Measurements from ENCODE around the gene TRMT2B.
"Not testable (repeated sequence)": the region's sequence is repeated elsewhere in the genome, so short reads cannot be mapped to it uniquely, and the experiment has no call there.

The TRMT2B gene

DNA sequence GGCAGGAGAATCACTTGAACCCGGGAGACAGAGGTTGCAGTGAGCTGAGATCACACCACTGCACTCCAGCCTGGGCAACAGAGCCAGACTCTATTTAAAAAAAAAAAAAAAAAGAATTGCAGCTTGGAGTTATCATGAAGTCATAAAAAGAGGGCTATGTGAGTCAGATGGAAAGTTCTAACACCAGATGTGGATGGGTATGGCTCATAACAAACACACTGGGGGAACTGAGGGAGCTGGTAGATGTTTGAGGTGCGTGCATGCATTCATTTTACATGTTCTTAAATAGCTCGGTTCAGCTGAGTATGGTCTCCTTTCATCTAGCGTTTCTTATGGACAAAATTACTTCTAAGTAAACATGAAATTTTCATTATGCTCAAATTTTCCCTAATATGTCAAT is 11.7 kb downstream of the TRMT2B start:
- in situ Hi-C loops (cut with HindIII; ENCODE audit: low sequenced_read_pairs), result no loop called here
- TF ChIP-seq, protein P1, sequence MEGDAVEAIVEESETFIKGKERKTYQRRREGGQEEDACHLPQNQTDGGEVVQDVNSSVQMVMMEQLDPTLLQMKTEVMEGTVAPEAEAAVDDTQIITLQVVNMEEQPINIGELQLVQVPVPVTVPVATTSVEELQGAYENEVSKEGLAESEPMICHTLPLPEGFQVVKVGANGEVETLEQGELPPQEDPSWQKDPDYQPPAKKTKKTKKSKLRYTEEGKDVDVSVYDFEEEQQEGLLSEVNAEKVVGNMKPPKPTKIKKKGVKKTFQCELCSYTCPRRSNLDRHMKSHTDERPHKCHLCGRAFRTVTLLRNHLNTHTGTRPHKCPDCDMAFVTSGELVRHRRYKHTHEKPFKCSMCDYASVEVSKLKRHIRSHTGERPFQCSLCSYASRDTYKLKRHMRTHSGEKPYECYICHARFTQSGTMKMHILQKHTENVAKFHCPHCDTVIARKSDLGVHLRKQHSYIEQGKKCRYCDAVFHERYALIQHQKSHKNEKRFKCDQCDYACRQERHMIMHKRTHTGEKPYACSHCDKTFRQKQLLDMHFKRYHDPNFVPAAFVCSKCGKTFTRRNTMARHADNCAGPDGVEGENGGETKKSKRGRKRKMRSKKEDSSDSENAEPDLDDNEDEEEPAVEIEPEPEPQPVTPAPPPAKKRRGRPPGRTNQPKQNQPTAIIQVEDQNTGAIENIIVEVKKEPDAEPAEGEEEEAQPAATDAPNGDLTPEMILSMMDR (IDR thresholded peaks at IDR 0.05; ENCODE audit: low read depth, low read length), result no peak
- no peak for DNase-seq (ENCODE audit: low read depth, low spot score)
- H3K4me3 ChIP-seq (ENCODE audit: low read depth, low read length), result no peak overlapping the region

DNA sequence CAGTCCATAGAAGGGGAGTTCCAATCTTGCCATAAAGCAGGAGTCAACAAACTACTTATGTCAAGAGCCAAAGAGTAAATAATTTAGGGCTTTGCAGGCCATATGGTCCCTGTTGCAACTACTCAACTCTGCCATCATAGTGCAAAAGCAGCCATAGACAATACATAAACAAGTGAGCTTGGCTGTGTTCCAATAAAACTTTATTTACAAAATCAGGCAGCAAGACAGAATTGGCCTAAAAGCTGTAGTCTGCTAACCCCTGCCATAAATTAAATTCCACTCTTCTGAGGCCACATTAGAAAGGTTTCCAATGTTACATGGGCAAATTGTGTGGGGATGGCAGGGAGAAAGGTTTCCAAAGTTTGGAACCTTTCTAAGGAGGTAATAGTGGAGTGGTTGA is 14.7 kb downstream of the TRMT2B start:
- no peak overlapping the region for H3K4me3 ChIP-seq (ENCODE audit: low read depth, low read length)
- in situ Hi-C loops (cut with HindIII; ENCODE audit: low sequenced_read_pairs), result no loop called here
- no peak for DNase-seq (ENCODE audit: low read depth, low spot score)
- TF ChIP-seq, protein P1 (IDR thresholded peaks at IDR 0.05; ENCODE audit: low read depth, low read length), result no peak

DNA sequence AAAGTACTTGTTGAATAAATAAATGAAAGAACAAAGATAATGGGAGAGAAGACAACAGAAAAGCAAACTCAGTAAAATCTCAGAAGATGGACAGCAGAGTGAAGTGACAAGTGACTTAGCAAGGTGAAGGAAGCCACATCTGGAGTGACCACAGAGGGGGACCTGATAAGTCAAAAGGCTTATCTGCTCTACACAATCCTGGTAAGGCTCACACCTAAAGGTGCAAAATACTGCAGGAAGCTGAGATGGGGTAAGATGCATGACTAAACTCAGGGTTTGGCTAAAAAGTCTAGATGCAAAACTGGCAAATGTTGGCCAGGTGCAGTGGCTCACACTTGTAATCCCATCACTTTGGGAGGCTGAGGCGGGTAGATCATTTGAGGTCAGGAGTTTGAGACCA is 22.2 kb downstream of the TRMT2B start:
- TF ChIP-seq, protein P1 (IDR thresholded peaks at IDR 0.05; ENCODE audit: low read depth, low read length), result no peak
- in situ Hi-C loops (cut with HindIII; ENCODE audit: low sequenced_read_pairs), result no loop called here
- DNase-seq (ENCODE audit: low read depth, low spot score), result no peak
- H3K4me3 ChIP-seq (ENCODE audit: low read depth, low read length), result no peak overlapping the region

DNA sequence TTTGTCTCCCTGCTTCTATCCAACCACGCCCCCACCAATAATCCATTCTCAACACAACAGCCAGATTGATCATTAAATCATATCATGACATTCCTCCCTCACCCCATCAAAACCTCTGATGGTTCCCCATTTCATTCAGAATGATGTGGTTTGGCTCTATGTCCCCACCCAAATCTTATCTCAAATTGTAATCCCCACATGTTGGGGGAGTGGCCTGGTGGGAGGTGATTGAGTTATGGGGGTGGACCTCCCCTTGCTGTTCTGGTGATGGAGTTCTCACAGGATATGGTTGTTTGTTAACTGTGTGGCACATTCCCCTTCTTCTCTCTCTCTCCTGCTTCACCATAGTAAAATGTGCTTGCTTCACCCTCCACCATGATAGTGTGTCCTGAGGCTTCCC is 23.3 kb downstream of the TRMT2B start:
- H3K4me3 ChIP-seq (ENCODE audit: low read depth, low read length), result no peak overlapping the region
- DNase-seq (ENCODE audit: low read depth, low spot score), result no peak
- TF ChIP-seq, protein P1 (IDR thresholded peaks at IDR 0.05; ENCODE audit: low read depth, low read length), result no peak
- in situ Hi-C loops (cut with HindIII; ENCODE audit: low sequenced_read_pairs), result no loop called here

DNA sequence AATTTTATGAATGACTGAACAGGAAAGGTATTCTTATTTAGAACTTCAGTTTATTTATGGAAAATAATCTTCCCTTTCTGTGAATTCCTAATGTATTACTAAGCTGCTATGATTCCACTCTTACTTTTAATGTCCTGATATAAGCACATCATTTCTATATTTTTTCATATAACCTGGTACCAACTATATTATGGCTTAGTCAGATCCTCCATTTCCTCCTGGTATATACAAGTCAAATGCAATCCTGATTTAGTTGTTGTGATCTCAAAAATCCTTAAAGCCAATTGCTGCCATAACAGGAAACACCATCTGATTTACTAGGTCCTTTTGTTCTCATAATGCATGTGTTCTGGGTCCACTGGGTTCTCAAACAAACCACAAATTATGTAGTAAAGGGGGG is 26.8 kb downstream of the TRMT2B start:
- in situ Hi-C loops (cut with HindIII; ENCODE audit: low sequenced_read_pairs), result no loop called here
- TF ChIP-seq, protein P1 (IDR thresholded peaks at IDR 0.05; ENCODE audit: low read depth, low read length), result no peak
- no peak overlapping the region for H3K4me3 ChIP-seq (ENCODE audit: low read depth, low read length)
- DNase-seq (ENCODE audit: low read depth, low spot score), result no peak

DNA sequence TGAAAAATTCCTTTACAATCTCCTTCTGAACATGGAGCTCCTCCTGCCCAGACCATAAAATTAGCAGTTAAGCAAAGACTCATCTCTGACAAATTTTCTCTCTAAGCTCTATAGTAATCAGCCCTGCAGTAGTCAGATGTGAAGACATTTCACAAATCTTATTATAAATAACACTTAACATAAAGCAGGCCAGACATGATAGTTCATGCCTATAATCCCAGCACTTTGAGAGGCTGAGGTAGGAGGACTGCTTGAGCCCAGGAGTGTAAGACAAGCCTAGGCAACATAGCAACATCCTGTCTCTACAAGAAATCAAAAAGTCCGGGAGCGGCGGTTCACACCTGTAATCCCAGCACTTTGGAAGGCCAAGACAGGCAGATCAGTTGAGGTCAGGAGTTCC is 29.9 kb downstream of the TRMT2B start:
- no peak for DNase-seq (ENCODE audit: low read depth, low spot score)
- in situ Hi-C loops (cut with HindIII; ENCODE audit: low sequenced_read_pairs), result no loop called here
- TF ChIP-seq, protein P1 (IDR thresholded peaks at IDR 0.05; ENCODE audit: low read depth, low read length), result no peak
- no peak overlapping the region for H3K4me3 ChIP-seq (ENCODE audit: low read depth, low read length)

DNA sequence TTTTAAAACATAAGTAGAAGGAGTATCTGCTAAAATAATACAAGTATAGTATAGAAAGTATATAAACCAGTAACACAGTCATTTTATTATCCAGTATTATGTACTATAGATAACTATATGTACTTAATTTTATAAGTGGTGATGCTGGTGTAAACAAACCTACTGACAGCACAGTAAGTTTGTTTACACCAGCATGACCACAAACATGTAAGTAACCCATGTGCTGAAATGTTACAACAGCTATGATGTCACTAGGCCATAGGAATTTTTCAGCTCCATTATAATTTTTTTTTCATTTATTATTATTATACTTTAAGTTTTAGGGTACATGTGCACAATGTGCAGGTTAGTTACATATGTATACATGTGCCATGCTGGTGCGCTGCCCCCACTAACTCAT is 39.9 kb downstream of the TRMT2B start:
- H3K4me3 ChIP-seq (ENCODE audit: low read depth, low read length); in situ Hi-C loops (cut with HindIII; ENCODE audit: low sequenced_read_pairs); DNase-seq (ENCODE audit: low read depth, low spot score): not testable (repeated sequence)

All from astrocyte of the spinal cord (primary cell).